Measurements from ENCODE around the gene TUBA3E. TPM values are rescaled to one million over a fixed set of nuclear protein-coding genes. Genes with fewer than 3 reads are reported as not detected.
"Not testable (repeated sequence)": the region's sequence is repeated elsewhere in the genome, so short reads cannot be mapped to it uniquely, and the experiment has no call there.

Gene TUBA3E
- total and polyA plus RNA-seq, 8 donors = not detected

- H3K36me3 ChIP-seq = peaks cover 0 to 40% (median 14%) of the 10 kb centered on the region in 4 donors
- intact Hi-C loops (cut with DNase I; ENCODE audit: low total_unique reads) = no loop called here
- DNase-seq = no peak
- H3K9me3 ChIP-seq = no peaks in the 10 kb centered on the region
- no peak overlapping the region for H3K4me3 ChIP-seq
- H3K4me1 ChIP-seq = no peaks in the 10 kb centered on the region
- 78 to 90% (median 89%) methylated on average over 15 of the region's 15 CpGs for WGBS, 5 donors
- H3K27me3 ChIP-seq = no peaks in the 10 kb centered on the region
- TF ChIP-seq EP300 (IDR thresholded peaks at IDR 0.05) = no peak
- no peak for TF ChIP-seq POLR2AphosphoS5 (IDR thresholded peaks at IDR 0.05)
- TF ChIP-seq CTCF (IDR thresholded peaks at IDR 0.05) = no peak
- no peak for TF ChIP-seq POLR2A (IDR thresholded peaks at IDR 0.05)
- H3K27ac ChIP-seq = no peak overlapping the region
Measured at GRCh38 chr2:130190237-130190636, 8.0 kb downstream of the TUBA3E start.

DNA sequence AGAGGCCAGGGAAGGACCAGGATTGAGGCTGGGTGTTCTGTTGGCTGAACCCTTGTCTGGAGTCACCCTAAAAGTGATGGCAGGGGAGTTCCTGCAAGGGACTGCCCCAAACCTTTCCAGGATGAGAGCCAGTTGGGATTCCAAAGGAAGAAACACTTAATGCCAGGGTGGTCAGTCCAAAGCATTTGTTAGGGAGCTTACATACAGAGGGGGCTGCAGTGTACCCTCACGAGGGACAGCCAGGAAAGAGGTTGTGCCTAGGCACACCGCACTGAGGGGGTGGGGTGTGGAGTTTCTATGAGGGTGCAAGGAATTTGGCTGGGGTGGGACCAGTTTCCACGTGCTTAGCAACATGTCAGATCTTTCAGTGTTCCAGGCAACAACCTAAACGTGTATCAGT, 9.3 kb downstream of the TUBA3E start:
- not testable (repeated sequence) for H3K27me3 ChIP-seq, H3K4me1 ChIP-seq, DNase-seq, H3K4me3 ChIP-seq, H3K9me3 ChIP-seq, H3K27ac ChIP-seq
- H3K36me3 ChIP-seq = peaks cover 0 to 47% (median 18%) of the 10 kb centered on the region in 4 donors
- intact Hi-C loops (cut with DNase I; ENCODE audit: low total_unique reads) = loop anchor here (10.0 kb wide), 2 partner anchors 146 to 1296 kb away; no protein-coding TSS in a partner anchor
- 69 to 87% (median 80%) methylated on average over 1 to 4 of the region's 4 CpGs for WGBS, 5 donors

GRCh38 chr2:130187859-130188792, 10.1 kb downstream of the TUBA3E start:
- H3K27ac ChIP-seq = not testable (repeated sequence)
- intact Hi-C loops (cut with DNase I; ENCODE audit: low total_unique reads) = loop anchor here (10.0 kb wide), 2 partner anchors 147 to 1297 kb away; no protein-coding TSS in a partner anchor
- 89 to 94% (median 91%) methylated on average over 16 to 17 of the region's 17 CpGs for WGBS, 5 donors

DNA sequence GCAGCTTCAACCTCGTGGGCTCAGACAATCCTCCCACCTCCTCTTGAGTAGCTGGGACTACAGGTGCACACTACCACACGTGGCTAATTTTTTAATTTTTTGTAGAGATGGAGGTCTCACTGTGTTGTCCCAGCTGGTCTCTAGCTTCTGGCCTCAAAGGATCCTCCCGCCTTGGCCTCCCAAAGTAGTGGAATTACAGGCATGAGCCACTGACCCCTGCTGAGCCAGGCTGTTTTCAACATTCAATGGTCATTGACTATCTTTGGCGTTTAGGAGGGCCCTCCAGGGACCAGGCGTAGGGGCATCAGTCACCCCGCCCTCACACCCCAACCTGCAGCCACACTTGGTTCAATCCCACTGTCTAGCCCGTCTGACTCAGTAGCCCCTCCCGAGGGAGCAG, 11.0 kb downstream of the TUBA3E start:
- intact Hi-C loops (cut with DNase I; ENCODE audit: low total_unique reads) = loop anchor here (10.0 kb wide), 2 partner anchors 148 to 1298 kb away; no protein-coding TSS in a partner anchor
- peaks cover 12 to 22% (median 18%) of the 10 kb centered on the region in 4 donors for H3K4me1 ChIP-seq
- no peak for TF ChIP-seq POLR2A (IDR thresholded peaks at IDR 0.05)
- no peak for TF ChIP-seq EP300 (IDR thresholded peaks at IDR 0.05)
- TF ChIP-seq CTCF (IDR thresholded peaks at IDR 0.05) = no peak
- no peak for TF ChIP-seq POLR2AphosphoS5 (IDR thresholded peaks at IDR 0.05)
- peaks cover 0 to 49% (median 19%) of the 10 kb centered on the region in 4 donors for H3K36me3 ChIP-seq
- WGBS, 5 donors = 75 to 84% (median 80%) methylated on average over 7 to 8 of the region's 8 CpGs
- no peaks in the 10 kb centered on the region for H3K27me3 ChIP-seq
- H3K27ac ChIP-seq = no peak overlapping the region
- H3K9me3 ChIP-seq = no peaks in the 10 kb centered on the region
- H3K4me3 ChIP-seq = no peak overlapping the region
- no peak for DNase-seq

More at GRCh38 chr2:130187859-130188792, 10.1 kb downstream of the TUBA3E start:
- DNase-seq, H3K27me3 ChIP-seq, H3K9me3 ChIP-seq, H3K4me3 ChIP-seq: not testable (repeated sequence)
- H3K36me3 ChIP-seq = peaks cover 0 to 49% (median 19%) of the 10 kb centered on the region in 4 donors
- H3K4me1 ChIP-seq = peaks cover 9 to 16% (median 13%) of the 10 kb centered on the region in 4 donors

- TF ChIP-seq POLR2A (IDR thresholded peaks at IDR 0.05) = no peak
- TF ChIP-seq EP300 (IDR thresholded peaks at IDR 0.05) = no peak
- TF ChIP-seq CTCF (IDR thresholded peaks at IDR 0.05) = no peak
- no peak for TF ChIP-seq POLR2AphosphoS5 (IDR thresholded peaks at IDR 0.05)
- no peak overlapping the region for H3K4me3 ChIP-seq
- H3K36me3 ChIP-seq = peaks cover 0 to 43% (median 18%) of the 10 kb centered on the region in 4 donors
- H3K4me1 ChIP-seq = peaks cover 12 to 22% (median 18%) of the 10 kb centered on the region in 4 donors
- no peak overlapping the region for H3K27ac ChIP-seq
- no peaks in the 10 kb centered on the region for H3K9me3 ChIP-seq
- WGBS, 5 donors = 79 to 93% (median 91%) methylated on average over 5 of the region's 5 CpGs
- intact Hi-C loops (cut with DNase I; ENCODE audit: low total_unique reads) = loop anchor here (10.0 kb wide), 2 partner anchors 148 to 1298 kb away; no protein-coding TSS in a partner anchor
- H3K27me3 ChIP-seq = no peaks in the 10 kb centered on the region
- no peak for DNase-seq
Measured at GRCh38 chr2:130186391-130186790, 11.8 kb downstream of the TUBA3E start.
